ENCODE measurements around the gene BET1L.

BET1L gene

GRCh38 chr11:207208-207862 lies at the start of gene BET1L, which contains the start of gene RIC8A:
BET1L (minus strand) TSS chr11:207399; CDS start chr11:207321, 78 bp downstream.
RIC8A (plus strand) TSS chr11:207708; CDS start chr11:208855, 1,147 bp downstream.
- no peak for DNase-seq (ENCODE audit: low read depth)
- peak within 1 kb of the TSS; percentile 94 for H3K4me3 ChIP-seq (ENCODE audit: low read depth, low read length)
- TF ChIP-seq CTCF (IDR thresholded peaks at IDR 0.05; ENCODE audit: insufficient read depth, low read depth, low read length, missing control alignments): no peak

- no peak overlapping the region for H3K4me3 ChIP-seq (ENCODE audit: low read depth, low read length)
- no peak for DNase-seq (ENCODE audit: low read depth)
- no peak for TF ChIP-seq CTCF (IDR thresholded peaks at IDR 0.05; ENCODE audit: insufficient read depth, low read depth, low read length, missing control alignments)
These were observed 48.6 kb upstream of the BET1L start for GRCh38 chr11:255816-256215.

- DNase-seq (ENCODE audit: low read depth): no peak
- TF ChIP-seq CTCF (IDR thresholded peaks at IDR 0.05; ENCODE audit: insufficient read depth, low read depth, low read length, missing control alignments): no peak
These were observed 48.0 kb upstream of the BET1L start for GRCh38 chr11:255176-255575.

GRCh38 chr11:253886-254270 lies 46.7 kb upstream of the BET1L start:
- no peak for TF ChIP-seq CTCF (IDR thresholded peaks at IDR 0.05; ENCODE audit: insufficient read depth, low read depth, low read length, missing control alignments)
- no peak for DNase-seq (ENCODE audit: low read depth)
- H3K4me3 ChIP-seq (ENCODE audit: low read depth, low read length): no peak overlapping the region

More at GRCh38 chr11:255176-255575, 48.0 kb upstream of the BET1L start:
- no peak overlapping the region for H3K4me3 ChIP-seq (ENCODE audit: low read depth, low read length)

GRCh38 chr11:253160-253885 lies 46.1 kb upstream of the BET1L start:
- H3K4me3 ChIP-seq (ENCODE audit: low read depth, low read length): no peak overlapping the region
- no peak for DNase-seq (ENCODE audit: low read depth)
- no peak for TF ChIP-seq CTCF (IDR thresholded peaks at IDR 0.05; ENCODE audit: insufficient read depth, low read depth, low read length, missing control alignments)

- no peak for DNase-seq (ENCODE audit: low read depth)
- no peak overlapping the region for H3K4me3 ChIP-seq (ENCODE audit: low read depth, low read length)
- no peak for TF ChIP-seq CTCF (IDR thresholded peaks at IDR 0.05; ENCODE audit: insufficient read depth, low read depth, low read length, missing control alignments)
These were observed 45.5 kb upstream of the BET1L start for GRCh38 chr11:252666-253065.

Data from GM12865 (cell line).